ENCODE measurements around the gene ARRDC2.

DNA sequence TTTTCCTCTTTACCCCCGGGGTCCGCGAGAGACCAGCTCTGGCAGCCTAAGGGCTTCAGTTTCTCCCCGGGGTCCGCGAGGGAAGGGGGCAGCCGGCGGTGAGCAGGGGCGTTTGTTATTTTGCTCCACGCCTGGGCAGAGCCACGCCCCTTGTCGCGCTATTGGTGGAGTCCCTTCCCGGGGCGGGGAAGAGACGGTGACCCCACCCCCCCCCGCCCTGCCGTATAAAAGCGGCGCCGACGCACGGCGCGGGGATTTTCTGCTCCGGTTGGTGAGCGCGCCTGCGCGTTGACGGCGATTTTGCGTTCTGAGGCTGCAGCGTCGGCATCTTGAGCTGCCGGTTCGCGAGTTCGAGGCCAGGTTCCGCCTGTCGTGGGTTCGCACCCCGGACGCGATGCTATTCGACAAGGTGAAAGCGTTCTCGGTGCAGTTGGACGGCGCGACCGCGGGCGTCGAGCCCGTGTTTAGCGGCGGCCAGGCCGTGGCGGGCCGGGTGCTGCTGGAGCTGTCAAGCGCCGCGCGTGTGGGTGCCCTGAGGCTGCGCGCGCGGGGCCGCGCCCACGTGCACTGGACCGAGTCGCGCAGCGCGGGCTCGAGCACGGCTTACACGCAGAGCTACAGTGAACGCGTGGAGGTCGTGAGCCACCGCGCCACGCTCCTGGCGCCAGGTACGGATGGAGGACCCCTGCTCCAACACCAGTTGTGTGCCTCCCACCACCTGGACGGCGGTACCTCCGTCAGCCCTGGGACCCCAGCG, at the start of gene ARRDC2:
- TF ChIP-seq YY1 (IDR thresholded peaks at IDR 0.05; ENCODE audit: insufficient read depth, insufficient read length) (no peak), ZNF274 (IDR thresholded peaks at IDR 0.05; ENCODE audit: low read depth, low read length) (no peak), SUZ12 (IDR thresholded peaks at IDR 0.05; ENCODE audit: extremely low read depth, insufficient read depth, insufficient read length) (no peak)
